Omental fat pad (tissue), 4 donors: Measurements from ENCODE around the gene RYR2. TPM values are rescaled to one million over a fixed set of nuclear protein-coding genes. Genes with fewer than 3 reads are reported as not detected.
"Not testable (repeated sequence)": the region's sequence is repeated elsewhere in the genome, so short reads cannot be mapped to it uniquely, and the experiment has no call there.

Experiments used
- ATAC-seq: fragments of 150-250 bp; one replicate; pipeline ENCODE4 v1.9.1; 2016; ENCODE audit warnings: mild to moderate bottlenecking, moderate library complexity; ENCODE audit not compliant: low FRiP score
- DNase-seq: peaks from one replicate; pipeline ENCODE4 v3.0.0-alpha.2; 2019; ENCODE audit warnings: low spot score
- total RNA-seq, 4 donors: library from RNA; depleted of rRNA; stranded (reverse); fragments of >200 nt; gene quantifications; one replicate each; pipeline ENCODE4 v1.1.0, GENCODE V29; 2016
- TF ChIP-seq, protein P1 (sequence below), 3 donors: fragments of 450-650 bp; IDR thresholded peaks; one replicate each; pipeline ENCODE4 v1.5.1; 2016 to 2017; ENCODE audit warnings: antibody characterized with exemption in 3 of 3, mild to moderate bottlenecking in 3 of 3, moderate library complexity in 2 of 3

Gene RYR2
- total RNA-seq, 4 donors from 2014 or later, result 0.19 to 2.4 (median 1.2) TPM

DNA sequence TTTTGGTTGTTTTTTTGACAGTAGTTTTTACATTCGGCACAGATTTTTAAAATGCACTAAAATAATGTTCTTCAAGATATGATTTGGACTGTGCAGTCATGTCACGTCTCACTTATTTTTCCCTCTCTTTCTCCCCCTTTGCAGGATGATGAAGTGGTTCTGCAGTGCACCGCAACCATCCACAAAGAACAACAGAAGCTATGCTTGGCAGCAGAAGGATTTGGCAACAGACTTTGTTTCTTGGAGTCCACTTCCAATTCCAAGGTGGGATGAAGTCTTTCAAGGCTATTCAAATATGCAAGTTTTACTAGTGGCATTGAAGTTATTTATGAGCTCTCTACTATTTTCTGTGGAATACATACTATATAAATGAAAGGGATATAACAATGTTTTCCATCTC is 228.4 kb downstream of the RYR2 start:
- ATAC-seq, result no peak
- TF ChIP-seq, protein P1, sequence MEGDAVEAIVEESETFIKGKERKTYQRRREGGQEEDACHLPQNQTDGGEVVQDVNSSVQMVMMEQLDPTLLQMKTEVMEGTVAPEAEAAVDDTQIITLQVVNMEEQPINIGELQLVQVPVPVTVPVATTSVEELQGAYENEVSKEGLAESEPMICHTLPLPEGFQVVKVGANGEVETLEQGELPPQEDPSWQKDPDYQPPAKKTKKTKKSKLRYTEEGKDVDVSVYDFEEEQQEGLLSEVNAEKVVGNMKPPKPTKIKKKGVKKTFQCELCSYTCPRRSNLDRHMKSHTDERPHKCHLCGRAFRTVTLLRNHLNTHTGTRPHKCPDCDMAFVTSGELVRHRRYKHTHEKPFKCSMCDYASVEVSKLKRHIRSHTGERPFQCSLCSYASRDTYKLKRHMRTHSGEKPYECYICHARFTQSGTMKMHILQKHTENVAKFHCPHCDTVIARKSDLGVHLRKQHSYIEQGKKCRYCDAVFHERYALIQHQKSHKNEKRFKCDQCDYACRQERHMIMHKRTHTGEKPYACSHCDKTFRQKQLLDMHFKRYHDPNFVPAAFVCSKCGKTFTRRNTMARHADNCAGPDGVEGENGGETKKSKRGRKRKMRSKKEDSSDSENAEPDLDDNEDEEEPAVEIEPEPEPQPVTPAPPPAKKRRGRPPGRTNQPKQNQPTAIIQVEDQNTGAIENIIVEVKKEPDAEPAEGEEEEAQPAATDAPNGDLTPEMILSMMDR (IDR thresholded peaks at IDR 0.05), result no peak
- DNase-seq, result no peak

DNA sequence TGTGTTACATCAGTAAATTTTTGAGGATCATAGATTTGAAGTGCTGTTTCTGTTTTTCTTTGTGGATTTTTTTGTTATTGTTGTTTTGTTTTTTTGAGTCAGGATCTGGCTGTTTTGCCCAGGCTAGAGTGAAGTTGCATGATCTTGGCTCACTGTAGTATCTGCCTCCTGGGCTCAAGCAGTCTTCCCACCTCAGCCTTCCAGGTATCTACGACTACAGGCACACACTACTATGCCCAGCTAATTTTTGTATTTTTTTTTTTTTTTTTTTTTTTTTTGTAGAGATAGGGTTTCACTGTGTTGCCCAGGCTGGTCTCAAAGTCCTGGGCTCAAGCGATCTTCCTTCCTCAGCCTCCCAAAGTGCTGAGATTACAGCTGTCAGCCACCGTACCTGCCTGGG is 236.0 kb downstream of the RYR2 start:
- ATAC-seq, DNase-seq: not testable (repeated sequence)

DNA sequence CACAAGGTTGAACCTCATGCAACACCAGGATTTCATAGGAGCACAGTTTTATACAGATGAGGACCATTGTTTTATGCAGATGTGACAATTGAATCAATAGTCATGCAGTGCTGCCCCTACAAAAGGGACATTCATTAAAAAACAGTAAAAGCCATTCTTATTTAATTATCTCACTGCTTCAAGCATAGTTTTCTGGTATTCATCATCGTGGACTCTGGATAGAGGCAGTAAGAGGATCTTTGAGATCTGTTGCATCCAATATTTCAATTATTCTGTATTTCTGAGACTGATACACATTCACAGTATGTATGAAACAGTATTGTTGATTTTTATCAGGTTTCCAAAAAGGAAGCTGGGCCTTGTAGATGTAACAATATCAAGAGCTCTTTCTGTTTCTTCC is 237.6 kb downstream of the RYR2 start:
- DNase-seq (no peak), ATAC-seq (no peak)
- TF ChIP-seq, protein P1 (IDR thresholded peaks at IDR 0.05), result no peak

DNA sequence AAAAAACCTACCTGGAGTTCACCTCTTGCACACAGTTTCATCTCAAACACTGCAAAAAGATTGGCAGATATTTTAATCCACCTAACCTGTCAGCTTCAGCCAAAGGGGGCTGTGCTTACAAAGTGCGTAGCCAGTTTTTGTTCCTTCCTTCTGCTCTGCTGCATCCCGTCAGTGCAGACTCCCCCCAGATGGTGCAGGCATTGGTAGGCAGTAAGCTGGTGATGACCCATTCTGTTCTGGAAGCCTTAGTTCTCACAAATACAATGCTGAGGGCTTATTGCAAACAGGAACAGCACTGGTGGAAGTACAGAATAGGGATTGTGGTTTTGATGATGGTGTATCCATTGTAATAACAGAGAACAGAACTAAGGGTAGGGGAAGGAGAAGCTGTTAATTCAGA is 239.5 kb downstream of the RYR2 start:
- ATAC-seq (no peak), DNase-seq (no peak)
- TF ChIP-seq, protein P1 (IDR thresholded peaks at IDR 0.05), result no peak

DNA sequence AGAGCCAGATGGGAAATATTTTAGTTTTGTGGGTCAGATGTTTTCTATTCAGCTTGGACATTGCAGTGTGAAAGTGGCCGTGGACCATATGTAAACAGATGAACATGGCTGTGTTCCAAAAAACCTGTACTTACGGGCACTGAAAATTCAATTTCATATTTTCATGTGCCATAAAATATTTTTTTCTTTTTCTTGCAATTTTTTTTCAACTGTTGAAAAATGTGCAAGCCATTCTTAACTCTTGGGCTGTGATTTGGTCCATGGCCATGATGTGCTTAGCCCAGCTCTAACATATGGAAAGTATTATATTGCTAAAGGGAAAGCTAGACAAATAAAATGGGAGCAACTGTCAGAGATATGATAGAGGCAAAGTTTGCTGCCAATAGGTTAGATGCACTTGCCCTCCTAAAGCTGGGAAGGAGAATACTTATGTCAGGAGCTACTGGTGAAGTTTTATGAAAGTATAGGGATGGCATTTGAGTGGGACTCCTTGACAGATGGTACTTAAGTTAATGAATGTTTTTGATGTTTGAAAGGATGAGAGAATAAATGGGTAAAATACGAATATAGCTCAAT is 240.3 kb downstream of the RYR2 start:
- TF ChIP-seq, protein P1 (IDR thresholded peaks at IDR 0.05), result no peak
- DNase-seq (no peak), ATAC-seq (no peak)

DNA sequence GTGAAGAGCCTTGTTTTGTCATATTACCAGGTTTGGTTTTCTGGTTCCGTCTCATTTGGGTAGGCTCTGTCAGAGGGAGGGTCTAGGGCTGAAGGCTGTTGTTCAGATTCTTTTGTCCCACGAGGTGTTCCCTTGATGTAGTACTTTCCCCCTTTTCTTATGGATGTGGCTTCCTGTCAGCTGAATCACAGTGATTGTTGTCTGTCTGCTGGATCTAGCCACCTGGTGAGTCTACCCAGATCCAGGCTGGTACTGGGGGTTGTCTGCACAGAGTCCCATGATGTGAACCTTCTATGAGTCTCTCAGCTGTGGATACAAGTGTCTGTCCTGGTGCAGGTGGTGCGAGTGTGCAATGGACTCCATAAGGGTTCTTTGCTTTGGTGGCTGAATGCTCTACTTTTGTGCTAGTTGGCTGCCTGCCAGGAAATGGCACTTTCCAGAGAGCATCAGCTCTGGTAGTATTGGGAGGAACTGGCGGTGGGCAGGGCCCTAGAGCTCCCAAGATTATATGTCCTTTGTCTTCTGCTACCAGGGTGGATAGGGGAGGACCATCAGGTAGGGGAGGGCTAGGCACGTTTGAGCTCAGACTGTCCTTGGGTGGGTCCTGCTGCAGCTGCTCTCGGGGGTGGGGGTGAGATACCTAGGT is 246.0 kb downstream of the RYR2 start:
- DNase-seq, result no peak
- ATAC-seq, result no peak
- TF ChIP-seq, protein P1 (IDR thresholded peaks at IDR 0.05), result no peak

DNA sequence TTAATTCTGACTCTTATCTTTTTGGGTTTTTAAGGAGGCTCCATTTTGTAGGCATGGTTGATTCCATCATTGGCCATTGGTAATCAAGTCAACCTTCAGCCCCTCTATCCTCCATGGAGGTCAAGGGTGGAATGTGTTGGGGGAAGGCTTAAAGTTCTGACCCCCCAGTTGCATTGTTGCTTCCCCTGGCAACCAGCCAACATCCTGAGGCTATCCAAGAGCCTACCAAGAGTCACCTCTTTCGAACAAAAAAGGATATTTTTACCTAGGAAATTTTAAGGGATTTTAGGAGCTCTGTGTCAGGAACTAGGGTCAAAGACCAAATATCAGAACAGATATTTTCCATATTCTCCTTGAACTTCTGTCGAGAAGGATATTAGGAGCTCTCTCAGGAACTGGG is 251.8 kb downstream of the RYR2 start:
- ATAC-seq, result no peak
- TF ChIP-seq, protein P1 (IDR thresholded peaks at IDR 0.05), result no peak
- DNase-seq, result no peak
